ENCODE measurements around the gene CYFIP2. TPM values are rescaled to one million over a fixed set of nuclear protein-coding genes. Genes with fewer than 3 reads are reported as not detected.

The CYFIP2 gene
- total RNA-seq, 4 donors from 2014 or later = 4.2 to 10.3 (median 8.1) TPM

DNA sequence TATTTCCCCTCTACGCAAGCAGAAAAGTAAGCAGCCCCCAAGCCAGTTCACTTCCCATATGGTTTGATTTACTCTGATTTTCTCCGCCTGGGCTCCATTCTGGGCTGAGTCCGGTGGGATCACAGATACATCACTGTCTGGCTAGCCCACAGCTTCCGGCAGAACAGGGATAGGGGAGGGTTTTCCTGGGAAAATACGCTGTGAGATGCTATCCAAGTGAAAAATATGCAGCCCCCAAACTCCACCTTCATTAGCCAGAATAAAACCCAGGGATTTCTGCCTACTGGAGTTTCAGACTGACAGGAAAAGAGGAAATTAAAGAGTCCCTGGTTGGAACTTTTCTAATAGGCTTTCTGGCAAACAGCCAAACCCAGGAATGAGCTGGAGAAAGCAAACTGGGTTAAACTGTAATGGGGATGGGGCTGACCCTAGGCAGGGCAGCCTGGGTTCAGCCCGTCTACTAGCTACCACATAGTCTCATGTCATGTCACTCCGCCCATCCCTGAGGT lies 177.2 kb downstream of the CYFIP2 start:
- DNase-seq = no peak
- WGBS, 2 donors = 59 to 69% methylated on average over 7 of the region's 7 CpGs
- no peak overlapping the region for H3K4me3 ChIP-seq
- no peaks in the 10 kb centered on the region for H3K27me3 ChIP-seq
- no peak for TF ChIP-seq POLR2A (IDR thresholded peaks at IDR 0.05)
- TF ChIP-seq, protein P1, sequence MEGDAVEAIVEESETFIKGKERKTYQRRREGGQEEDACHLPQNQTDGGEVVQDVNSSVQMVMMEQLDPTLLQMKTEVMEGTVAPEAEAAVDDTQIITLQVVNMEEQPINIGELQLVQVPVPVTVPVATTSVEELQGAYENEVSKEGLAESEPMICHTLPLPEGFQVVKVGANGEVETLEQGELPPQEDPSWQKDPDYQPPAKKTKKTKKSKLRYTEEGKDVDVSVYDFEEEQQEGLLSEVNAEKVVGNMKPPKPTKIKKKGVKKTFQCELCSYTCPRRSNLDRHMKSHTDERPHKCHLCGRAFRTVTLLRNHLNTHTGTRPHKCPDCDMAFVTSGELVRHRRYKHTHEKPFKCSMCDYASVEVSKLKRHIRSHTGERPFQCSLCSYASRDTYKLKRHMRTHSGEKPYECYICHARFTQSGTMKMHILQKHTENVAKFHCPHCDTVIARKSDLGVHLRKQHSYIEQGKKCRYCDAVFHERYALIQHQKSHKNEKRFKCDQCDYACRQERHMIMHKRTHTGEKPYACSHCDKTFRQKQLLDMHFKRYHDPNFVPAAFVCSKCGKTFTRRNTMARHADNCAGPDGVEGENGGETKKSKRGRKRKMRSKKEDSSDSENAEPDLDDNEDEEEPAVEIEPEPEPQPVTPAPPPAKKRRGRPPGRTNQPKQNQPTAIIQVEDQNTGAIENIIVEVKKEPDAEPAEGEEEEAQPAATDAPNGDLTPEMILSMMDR (IDR thresholded peaks at IDR 0.05) = no peak
- H3K4me1 ChIP-seq = peaks cover 0 to 14% (median 8%) of the 10 kb centered on the region in 3 donors
- intact Hi-C loops (cut with DNase I) = no loop called here
- no peaks in the 10 kb centered on the region for H3K9me3 ChIP-seq
- H3K36me3 ChIP-seq = no peaks in the 10 kb centered on the region
- H3K27ac ChIP-seq = no peak overlapping the region

DNA sequence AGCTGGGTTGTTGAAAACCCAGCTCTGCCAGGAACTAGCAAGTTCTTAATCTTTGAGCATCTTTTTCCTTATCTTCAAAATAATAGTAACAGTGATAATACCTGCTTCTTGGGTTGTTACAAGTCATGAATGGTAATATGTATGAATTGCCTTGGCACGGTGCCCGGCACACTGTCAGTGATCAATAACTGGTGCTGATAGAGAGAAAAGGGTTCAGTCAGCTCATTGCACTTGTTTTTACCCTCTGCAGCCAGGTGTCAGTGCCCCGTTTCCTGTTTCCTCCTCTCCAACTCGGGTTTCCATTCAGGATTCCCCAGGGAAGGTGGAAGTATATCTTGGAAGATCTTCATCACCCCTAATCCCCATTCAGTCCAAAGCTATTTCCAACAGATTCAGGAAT lies 178.3 kb downstream of the CYFIP2 start:
- no peaks in the 10 kb centered on the region for H3K9me3 ChIP-seq
- WGBS, 2 donors = 72 to 75% methylated on average over 4 of the region's 4 CpGs
- no peaks in the 10 kb centered on the region for H3K36me3 ChIP-seq
- H3K4me1 ChIP-seq = peaks cover 0 to 24% (median 14%) of the 10 kb centered on the region in 3 donors
- no peak for TF ChIP-seq POLR2A (IDR thresholded peaks at IDR 0.05)
- TF ChIP-seq, protein P1 (IDR thresholded peaks at IDR 0.05) = no peak
- no peaks in the 10 kb centered on the region for H3K27me3 ChIP-seq
- no peak overlapping the region for H3K4me3 ChIP-seq
- H3K27ac ChIP-seq = no peak overlapping the region
- no peak for DNase-seq
- intact Hi-C loops (cut with DNase I) = no loop called here

Other genes starting within 250 kb of the CYFIP2 start
- gene HAVCR1, start 207.0 kb upstream of the CYFIP2 start, total RNA-seq = under 1 TPM in 1 of 4 donors, not detected in 3; 0.19 TPM
- gene HAVCR2, start 157.1 kb upstream of the CYFIP2 start, total RNA-seq = 1 to 10 TPM in 3 of 4 donors, under 1 TPM in 1; 0.45 to 5.3 (median 3.5) TPM
- gene MED7, start 123.3 kb upstream of the CYFIP2 start, total RNA-seq = 1 to 10 TPM; 4.7 to 8.3 (median 6.9) TPM
- not detected for gene GARIN3, start 99.9 kb upstream of the CYFIP2 start, total RNA-seq
- gene ITK, start 85.3 kb upstream of the CYFIP2 start, total RNA-seq = 1 to 10 TPM in 3 of 4 donors, under 1 TPM in 1; 0.53 to 5.1 (median 3.9) TPM
- gene NIPAL4, start 194.1 kb downstream of the CYFIP2 start, total RNA-seq = 10 to 100 TPM; 13.2 to 33.7 (median 17.8) TPM

All from esophagus squamous epithelium (tissue), 5 donors.